Adrenal gland (tissue), 19 donors: ENCODE data around the gene UBE2D1. TPM values are rescaled to one million over a fixed set of nuclear protein-coding genes. Genes with fewer than 3 reads are reported as not detected.
A peak's percentile ranks its signal among the peaks of the same experiment; 100 is the strongest.

Source experiments
- DNase-seq, 7 donors: peaks; one replicate each; pipeline ENCODE4 v3.0.0-alpha.2; 2019 to 2020
- H3K27ac ChIP-seq, 5 donors: fragments of 200-600 bp; sonication (generic) in 4 of 5; 1 replicate in 3 of 5; 2 replicates in 2 of 5; pipeline versions ENCODE4 v1.5.1 to v1.8.0; 2016 to 2020; ENCODE audit warnings: mild to moderate bottlenecking in 1 of 5
- H3K27me3 ChIP-seq: fragments of 200-600 bp; 2 replicates; pipeline ENCODE4 v1.8.0; 2021
- H3K36me3 ChIP-seq, 2 donors: fragments of 200-600 bp; replicated peaks in 1 of 2; 1 replicate in 1 of 2; 2 replicates in 1 of 2; pipeline versions ENCODE4 v1.5.1 to v1.8.0; 2018 to 2022
- H3K4me1 ChIP-seq, 2 donors: fragments of 200-600 bp; replicated peaks in 1 of 2; 1 replicate in 1 of 2; 2 replicates in 1 of 2; pipeline versions ENCODE4 v1.5.1 to v1.8.0; 2018 to 2021
- H3K4me3 ChIP-seq, 4 donors: fragments of 200-600 bp; sonication (generic) in 3 of 4; one replicate each; pipeline ENCODE4 v1.5.1; 2016 to 2018
- H3K9me3 ChIP-seq, 3 donors: fragments of 200-600 bp; sonication (generic) in 1 of 3; replicated peaks in 1 of 3; 1 replicate in 2 of 3; 2 replicates in 1 of 3; pipeline versions ENCODE4 v1.5.1 to v1.8.0; 2016 to 2021
- CTCF ChIP-seq, 6 experiments: fragments of 450-650 bp in 4 of 6; fragments of 200-600 bp in 2 of 6; sonication (generic) in 1 of 6; IDR thresholded peaks; 1 replicate in 5 of 6; 2 replicates in 1 of 6; pipeline versions ENCODE4 v1.5.1 to v1.8.0; 2016 to 2021; ENCODE audit warnings: antibody characterized with exemption in 6 of 6, mild to moderate bottlenecking in 2 of 6, moderate library complexity in 1 of 6
- POLR2A ChIP-seq, 2 donors: fragments of 450-650 bp; IDR thresholded peaks; one replicate each; pipeline ENCODE4 v1.6.1; 2017; ENCODE audit warnings: antibody characterized with exemption in 2 of 2, mild to moderate bottlenecking in 2 of 2, moderate library complexity in 1 of 2
- WGBS, 4 donors: extraction: QIAGEN DNeasy Blood & Tissue Kit in 2 of 4; methylation state at CpG; one replicate each; pipeline versions ENCODE4 v1.1.5 to v1.1.7; 2013 to 2017; 5-methylcytosine and 5-hydroxymethylcytosine counted together
- intact Hi-C, 2 donors: fragments of 100-400 bp; cut with DNase I; formaldehyde crosslinking; loops; one replicate each; pipeline versions ENCODE4 v1.14.1 to v1.15.0; 2022 to 2023
- long read RNA-seq, 10 donors: library from polyadenylated mRNA in 3 of 10; unstranded in 2 of 10; stranded (forward) in 1 of 10; transcript quantifications; one replicate each; pipeline ENCODE4 v2.0.0 and lab custom pipeline, GENCODE V29; 2021 to 2026
- polyA plus RNA-seq, 3 donors: library from polyadenylated mRNA; stranded (reverse); fragments of 200-250 nt in 2 of 3; fragments of 350-450 nt in 1 of 3; fragmentation: Illumina TruSeq in 1 of 3; extraction: RNeasy Lipid Tissue Mini Kit (QIAGEN cat#74804) in 1 of 3; gene quantifications; one replicate each; pipeline ENCODE4 v1.2.3, GENCODE V29; 2013 to 2014
- total RNA-seq, 9 donors: library from RNA; depleted of rRNA in 4 of 9; stranded (reverse); fragments of >200 nt in 4 of 9; fragments of 120-200 nt in 1 of 9; fragmentation: NEBNext Ultra II Directional in 1 of 9; extraction: Animal tissue kit (Norgen Biotek cat#: 25700) in 1 of 9; gene quantifications; one replicate each; pipeline versions ENCODE4 v1.1.0 to v1.2.4, GENCODE V29; 2013 to 2023
- donor health status: healthy with polysubstance abuse.
- donor health status: Bipolar disorder and iron deficiency.
- donor health status: DM: yes; HTN: yes; CAD: no.
- donor health status: DM: no; HTN: no; CAD: no.
- donor health status: DM: no; HTN: no; CAD: no.
- donor health status: DM: yes; HTN: yes; CAD: no.

UBE2D1 gene
- total RNA-seq (10 to 100 TPM in 8 of 9 donors, 1 to 10 TPM in 1; 9.6 to 33.8 (median 20.4) TPM), polyA plus RNA-seq (10 to 100 TPM in 2 of 3 donors, 1 to 10 TPM in 1; 9.2 to 25.2 (median 16.5) TPM)
- long read RNA-seq, donor 1, transcript UBE2D1-201 (7 exons, 2,659 nt) = major isoform, 5 of 8 reads
- long read RNA-seq, donor 1, partial matches to known transcripts = 0 of 8 reads
- long read RNA-seq, donor 1, other reads (novel, unspliced or antisense) = 0 of 8 reads
- long read RNA-seq, donor 2, partial matches to known transcripts = 0 of 6 reads
- long read RNA-seq, donor 2, other reads (novel, unspliced or antisense) = 0 of 6 reads
- long read RNA-seq, donor 3, transcript UBE2D1-201 (7 exons, 2,659 nt) = major isoform, 6 of 10 reads
- long read RNA-seq, donor 3, partial matches to known transcripts = 0 of 10 reads
- long read RNA-seq, donor 3, other reads (novel, unspliced or antisense) = 0 of 10 reads
- long read RNA-seq, donor 4, transcript UBE2D1-201 (7 exons, 2,659 nt) = major isoform, 42 of 46 reads
- long read RNA-seq, donor 4, partial matches to known transcripts = 2 of 46 reads
- long read RNA-seq, donor 4, other reads (novel, unspliced or antisense) = 1 of 46 reads
- long read RNA-seq, donor 5, transcript UBE2D1-201 (7 exons, 2,659 nt) = major isoform, 45 of 49 reads
- long read RNA-seq, donor 5, partial matches to known transcripts = 0 of 49 reads
- long read RNA-seq, donor 5, other reads (novel, unspliced or antisense) = 1 of 49 reads
- long read RNA-seq, donor 6, transcript UBE2D1-201 (7 exons, 2,659 nt) = major isoform, 18 of 25 reads
- long read RNA-seq, donor 6, partial matches to known transcripts = 2 of 25 reads
- long read RNA-seq, donor 6, other reads (novel, unspliced or antisense) = 4 of 25 reads
- long read RNA-seq, donor 7, partial matches to known transcripts = 0 of 5 reads
- long read RNA-seq, donor 7, other reads (novel, unspliced or antisense) = 0 of 5 reads
- long read RNA-seq, donor 8, transcript UBE2D1-201 (7 exons, 2,659 nt) = major isoform, 8 of 11 reads
- long read RNA-seq, donor 8, partial matches to known transcripts = 0 of 11 reads
- long read RNA-seq, donor 8, other reads (novel, unspliced or antisense) = 0 of 11 reads
- long read RNA-seq, donor 9, transcript UBE2D1-201 (7 exons, 2,659 nt) = major isoform, 9 of 19 reads
- long read RNA-seq, donor 9, transcript UBE2D1-203 (1 exons, 1,388 nt) = minor isoform, 7 of 19 reads
- long read RNA-seq, donor 9, partial matches to known transcripts = 0 of 19 reads
- long read RNA-seq, donor 9, other reads (novel, unspliced or antisense) = 0 of 19 reads
- long read RNA-seq, donor 10, transcript UBE2D1-201 (7 exons, 2,659 nt) = major isoform, 6 of 7 reads
- long read RNA-seq, donor 10, partial matches to known transcripts = 0 of 7 reads
- long read RNA-seq, donor 10, other reads (novel, unspliced or antisense) = 0 of 7 reads

GRCh38 chr10:58334817-58335305, at the start of gene UBE2D1:
TSS of gene UBE2D1 (plus strand) at chr10:58335006. CDS start at chr10:58335202, 196 bp downstream.
- Histone ChIP-seq H3K36me3 (no peaks in the 10 kb centered on the region), H3K4me3 (peak within 1 kb of the TSS; percentile 72 to 99 (median 93)), H3K27me3 (no peaks in the 10 kb centered on the region), H3K27ac (peak within 1 kb of the TSS; percentile 40 to 94 (median 89)), H3K4me1 (peaks cover 6 to 19% of the 10 kb centered on the region in 2 donors), H3K9me3 (no peaks in the 10 kb centered on the region)
- peak; percentile 88 to 94 (median 90) for DNase-seq
- TF ChIP-seq CTCF (IDR thresholded peaks at IDR 0.05) = peak in 4 of 6 experiments; percentile 7 to 37 (median 26)
- peak; percentile 93 to 96 for TF ChIP-seq POLR2A (IDR thresholded peaks at IDR 0.05)
- intact Hi-C loops = loop anchor here (5.0 to 10.0 kb wide), 2 partner anchors 50 to 52 kb away; partner anchors contain the start of gene TFAM (in 2 of the 2)
- 0% methylated on average over 30 to 49 of the region's 49 CpGs; no CpG with 5 or more reads in 1 of the 4 donors for WGBS, 4 donors

GRCh38 chr10:58291538-58292174, 43.1 kb upstream of the UBE2D1 start:
- no peak overlapping the region for H3K4me3 ChIP-seq
- intact Hi-C loops = loop anchor here (2.0 to 5.0 kb wide), 2 partner anchors 113 to 114 kb away; no protein-coding TSS in a partner anchor
- H3K27me3 ChIP-seq = no peaks in the 10 kb centered on the region
- no peak overlapping the region for H3K27ac ChIP-seq
- no peaks in the 10 kb centered on the region for H3K4me1 ChIP-seq
- TF ChIP-seq CTCF (IDR thresholded peaks at IDR 0.05) (peak; percentile 64 to 93 (median 81)), POLR2A (IDR thresholded peaks at IDR 0.05) (no peak)
- no peaks in the 10 kb centered on the region for H3K9me3 ChIP-seq
- peak; percentile 27 to 65 (median 37) for DNase-seq
- WGBS, 4 donors = 41 to 58% (median 48%) methylated on average over 5 of the region's 5 CpGs
- no peaks in the 10 kb centered on the region for H3K36me3 ChIP-seq

- Histone ChIP-seq H3K4me3 (no peak overlapping the region), H3K27me3 (no peaks in the 10 kb centered on the region), H3K9me3 (no peaks in the 10 kb centered on the region), H3K4me1 (no peaks in the 10 kb centered on the region), H3K27ac (no peak overlapping the region), H3K36me3 (no peaks in the 10 kb centered on the region)
- WGBS, 4 donors = 78 to 89% (median 87%) methylated on average over 5 of the region's 5 CpGs
- intact Hi-C loops = loop anchor here in 1 of 2 donors (5.0 kb wide), 1 partner anchor 117 kb away; no protein-coding TSS in a partner anchor
- TF ChIP-seq CTCF (IDR thresholded peaks at IDR 0.05) (no peak), POLR2A (IDR thresholded peaks at IDR 0.05) (no peak)
- DNase-seq = no peak
Observed at GRCh38 chr10:58293989-58294388, 40.8 kb upstream of the UBE2D1 start.
